Measurements from ENCODE around the gene PER2.

PER2 gene

DNA sequence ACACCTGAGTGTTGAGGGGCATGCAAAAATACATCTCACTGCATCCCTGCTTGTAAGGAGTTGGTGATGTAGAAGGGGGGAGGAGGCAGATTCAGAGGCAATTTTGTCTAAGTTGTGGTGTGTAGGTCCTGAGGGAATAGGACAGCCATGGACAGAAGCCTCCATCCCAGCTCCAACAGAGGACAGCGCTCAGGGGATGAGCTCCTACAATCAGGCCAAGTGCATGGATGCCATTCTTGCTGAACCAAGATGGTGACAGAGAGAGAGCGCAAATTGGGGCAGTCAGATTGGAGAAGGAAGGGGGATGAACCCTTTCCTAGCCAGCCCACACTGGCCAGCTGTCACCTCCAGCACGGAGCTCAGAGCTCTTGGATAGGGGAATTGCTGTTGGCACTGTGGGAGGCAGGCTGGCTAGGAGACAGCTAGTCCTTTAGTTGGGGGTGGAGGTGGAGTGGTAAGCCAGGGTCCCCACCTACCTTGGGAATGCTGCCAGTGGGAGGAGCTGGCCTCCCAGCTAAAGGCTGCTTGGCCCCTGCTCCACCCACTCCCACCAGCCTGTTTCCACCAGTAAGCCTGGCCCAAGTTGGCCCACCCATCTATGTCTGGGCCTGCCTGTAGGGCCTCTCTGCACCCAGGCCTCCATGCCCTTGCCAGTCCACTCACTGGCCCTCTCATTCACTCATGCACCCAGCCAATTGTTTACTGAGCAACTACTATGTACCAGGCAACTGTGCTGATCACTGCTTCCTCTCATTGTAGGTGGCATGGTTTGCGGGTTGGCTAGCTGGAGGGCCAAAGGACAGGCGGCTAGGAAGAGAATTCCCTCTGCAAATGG lies 2.5 kb upstream of the PER2 start:
- DNase-seq (ENCODE audit: extremely low read depth, low read depth), result no peak
- TF ChIP-seq, protein P1, sequence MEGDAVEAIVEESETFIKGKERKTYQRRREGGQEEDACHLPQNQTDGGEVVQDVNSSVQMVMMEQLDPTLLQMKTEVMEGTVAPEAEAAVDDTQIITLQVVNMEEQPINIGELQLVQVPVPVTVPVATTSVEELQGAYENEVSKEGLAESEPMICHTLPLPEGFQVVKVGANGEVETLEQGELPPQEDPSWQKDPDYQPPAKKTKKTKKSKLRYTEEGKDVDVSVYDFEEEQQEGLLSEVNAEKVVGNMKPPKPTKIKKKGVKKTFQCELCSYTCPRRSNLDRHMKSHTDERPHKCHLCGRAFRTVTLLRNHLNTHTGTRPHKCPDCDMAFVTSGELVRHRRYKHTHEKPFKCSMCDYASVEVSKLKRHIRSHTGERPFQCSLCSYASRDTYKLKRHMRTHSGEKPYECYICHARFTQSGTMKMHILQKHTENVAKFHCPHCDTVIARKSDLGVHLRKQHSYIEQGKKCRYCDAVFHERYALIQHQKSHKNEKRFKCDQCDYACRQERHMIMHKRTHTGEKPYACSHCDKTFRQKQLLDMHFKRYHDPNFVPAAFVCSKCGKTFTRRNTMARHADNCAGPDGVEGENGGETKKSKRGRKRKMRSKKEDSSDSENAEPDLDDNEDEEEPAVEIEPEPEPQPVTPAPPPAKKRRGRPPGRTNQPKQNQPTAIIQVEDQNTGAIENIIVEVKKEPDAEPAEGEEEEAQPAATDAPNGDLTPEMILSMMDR (IDR thresholded peaks at IDR 0.05; ENCODE audit: low read depth, low read length), result no peak

DNA sequence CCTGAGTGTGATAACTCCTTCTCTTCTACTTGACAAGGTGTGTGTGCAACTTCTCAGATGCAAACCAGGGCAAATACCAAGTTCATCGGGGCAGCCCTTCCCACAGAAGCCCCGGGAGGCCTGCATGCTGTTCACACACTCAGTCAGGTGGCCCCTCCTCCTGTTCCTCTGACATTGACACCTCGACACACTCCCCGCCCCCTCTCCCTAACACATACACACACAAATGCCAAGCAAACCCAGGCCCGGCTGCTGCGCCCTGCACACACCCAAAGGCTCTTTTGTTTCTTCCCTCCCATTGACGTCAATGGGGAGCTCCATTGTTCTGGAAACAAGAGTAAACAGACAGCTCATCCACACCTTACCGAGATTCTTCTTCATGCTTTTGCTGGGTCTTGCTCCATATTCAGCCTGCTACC lies 1.7 kb upstream of the PER2 start:
- TF ChIP-seq, protein P1 (IDR thresholded peaks at IDR 0.05; ENCODE audit: low read depth, low read length), result no peak
- DNase-seq (ENCODE audit: extremely low read depth, low read depth), result no peak

DNA sequence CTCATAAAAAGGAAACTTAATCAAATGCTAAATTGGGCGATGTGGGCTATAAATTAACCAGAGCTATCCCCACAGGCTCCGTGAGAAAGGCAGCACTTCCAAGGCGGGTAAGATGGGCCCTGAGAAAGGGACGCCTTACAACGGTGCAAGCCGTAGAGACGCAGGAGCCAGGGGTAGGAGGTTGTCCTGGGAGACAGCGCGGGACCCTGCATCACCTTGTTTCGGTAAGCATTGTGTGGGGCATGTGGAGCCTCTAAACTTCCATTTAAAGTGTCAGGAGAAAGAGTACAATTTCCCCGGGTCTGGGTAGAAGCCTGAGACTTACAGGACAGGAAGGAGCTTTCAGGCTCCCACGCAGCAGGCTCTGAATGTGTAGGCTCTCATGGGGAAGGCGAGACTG lies 1.2 kb upstream of the PER2 start:
- DNase-seq (ENCODE audit: extremely low read depth, low read depth), result no peak
- TF ChIP-seq, protein P1 (IDR thresholded peaks at IDR 0.05; ENCODE audit: low read depth, low read length), result no peak

DNA sequence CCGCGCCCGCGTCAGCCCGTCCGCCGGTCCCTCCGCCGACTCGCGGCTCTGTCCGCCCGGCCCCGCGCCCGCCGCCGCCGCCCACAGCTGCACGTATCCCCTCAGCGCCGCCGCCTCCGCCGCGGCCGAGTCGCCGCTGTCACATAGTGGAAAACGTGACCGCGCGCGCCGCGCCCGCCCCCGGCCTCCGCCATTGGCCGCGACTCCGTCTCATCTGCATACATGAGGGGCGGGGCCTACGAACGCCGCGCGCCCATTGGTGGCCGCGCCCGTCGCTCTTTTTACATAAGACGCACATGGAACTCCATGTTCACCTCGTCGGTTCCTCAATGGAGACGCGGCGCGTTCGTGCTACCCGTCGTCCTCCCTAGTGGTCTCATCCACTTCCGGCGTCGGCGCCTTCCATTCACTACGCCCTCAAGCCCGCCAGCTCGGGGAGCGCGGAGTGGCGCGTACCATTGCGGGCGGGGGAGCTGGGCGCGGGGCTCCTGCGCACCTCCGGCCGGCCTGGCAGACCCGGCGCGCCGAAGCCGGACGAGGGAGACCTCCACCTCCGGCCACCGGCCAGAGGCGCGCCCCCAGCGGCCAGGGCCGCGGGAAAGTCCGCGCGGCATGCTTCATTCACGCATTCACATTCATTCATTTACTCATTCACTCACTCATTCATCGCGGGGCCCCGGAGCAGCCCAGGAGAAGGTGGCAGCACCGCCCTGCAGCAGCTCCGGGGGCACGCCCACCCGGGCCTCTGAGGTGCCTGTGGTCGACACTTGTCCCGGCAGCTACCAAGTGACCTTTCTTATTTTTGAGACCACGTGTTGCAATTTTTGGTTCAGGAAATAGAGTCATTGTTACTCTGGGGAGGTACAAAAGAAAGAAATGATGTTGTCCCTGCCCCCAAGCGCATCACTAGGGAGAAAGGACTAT lies 502 bp upstream of the PER2 start:
- DNase-seq (ENCODE audit: extremely low read depth, low read depth), result peak; percentile 97
- TF ChIP-seq, protein P1 (IDR thresholded peaks at IDR 0.05; ENCODE audit: low read depth, low read length), result peak; percentile 31

DNA sequence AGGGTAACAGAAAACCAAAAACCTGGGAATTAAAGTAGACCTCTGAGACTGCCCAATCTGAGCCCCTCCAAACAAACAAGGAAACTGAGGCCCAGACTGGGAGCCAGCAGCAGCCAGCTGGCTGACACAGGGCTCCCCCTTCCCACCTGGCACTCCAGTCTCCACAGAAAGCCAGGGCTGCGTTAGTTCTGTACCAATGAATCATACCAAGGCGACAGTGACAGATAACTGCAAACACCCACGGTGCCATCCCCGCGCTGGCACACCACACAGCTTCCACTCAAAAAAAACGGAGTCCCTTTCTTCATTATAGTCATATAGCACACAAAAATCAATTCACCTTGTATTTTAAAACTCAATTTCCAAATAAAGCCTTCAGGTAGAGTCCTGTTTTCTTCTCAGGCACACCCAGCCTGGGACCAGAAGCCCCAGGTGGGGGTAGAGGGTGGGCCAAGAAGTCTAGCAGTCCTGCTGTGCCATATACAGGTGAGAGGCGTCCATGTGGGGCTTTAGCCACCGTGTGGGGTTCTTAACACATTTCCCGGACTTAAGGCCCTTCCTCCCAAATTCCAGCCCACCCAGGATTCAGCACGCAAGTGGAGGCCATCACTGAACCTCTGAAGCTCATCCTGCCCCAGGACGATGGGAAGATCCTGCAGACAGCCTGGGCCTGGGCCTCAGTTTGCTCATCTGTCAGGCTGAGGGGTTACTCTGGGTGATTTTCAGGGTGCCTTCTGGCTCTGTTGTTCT lies 1.2 kb downstream of the PER2 start:
- no peak for DNase-seq (ENCODE audit: extremely low read depth, low read depth)
- TF ChIP-seq, protein P1 (IDR thresholded peaks at IDR 0.05; ENCODE audit: low read depth, low read length), result no peak

DNA sequence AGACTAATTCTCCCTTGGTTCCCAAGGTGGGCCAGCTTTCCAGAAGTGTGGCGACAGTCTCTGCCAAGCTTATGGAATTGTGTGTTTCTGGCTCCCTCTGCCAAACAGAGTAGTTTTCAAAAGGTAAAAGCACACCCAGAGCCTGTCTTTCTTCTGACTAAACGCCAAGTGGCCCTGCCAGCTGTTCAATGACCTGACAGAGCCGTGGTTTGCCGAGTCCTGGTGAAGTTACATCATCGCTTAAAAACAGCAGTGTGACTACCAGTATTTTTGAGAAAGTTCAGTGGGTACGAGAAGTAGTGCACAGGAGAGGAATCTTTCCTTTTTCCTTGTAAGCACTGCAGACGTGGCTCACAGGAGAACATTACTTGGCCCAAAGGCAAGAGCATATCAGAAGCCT lies 1.9 kb downstream of the PER2 start:
- DNase-seq (ENCODE audit: extremely low read depth, low read depth), result peak; percentile 59
- TF ChIP-seq, protein P1 (IDR thresholded peaks at IDR 0.05; ENCODE audit: low read depth, low read length), result no peak

Data from AG09319 (cell line).